Activated T-cell treated with anti-CD3 and anti-CD28 coated beads, Interleukin-2, amount 50 U/mL, for 24 hours (primary cell): ENCODE data around the gene FBXO27.

Experiments
- DNase-seq: peaks from one replicate; pipeline ENCODE4 v3.0.0-alpha.2; 2020
- H3K27ac Mint-ChIP-seq: 2 replicates; pipeline ENCODE4 v1.8.0; 2020; ENCODE audit warnings: mild to moderate bottlenecking, mixed read lengths
- H3K27me3 Mint-ChIP-seq: 2 replicates; pipeline ENCODE4 v1.8.0; 2020; ENCODE audit warnings: mixed read lengths
- H3K36me3 Mint-ChIP-seq: 2 replicates; pipeline ENCODE4 v1.8.0; 2020; ENCODE audit warnings: low read depth, mixed read lengths
- H3K4me1 Mint-ChIP-seq: 2 replicates; pipeline ENCODE4 v1.8.0; 2020; ENCODE audit warnings: low read depth, mixed read lengths
- H3K4me3 Mint-ChIP-seq: 2 replicates; pipeline ENCODE4 v1.8.0; 2020; ENCODE audit warnings: mild to moderate bottlenecking, moderate library complexity, mixed read lengths
- H3K9me3 Mint-ChIP-seq: 2 replicates; pipeline ENCODE4 v1.8.0; 2020; ENCODE audit warnings: mixed read lengths

FBXO27 gene

GRCh38 chr19:38985262-38985661 is 47.1 kb downstream of the FBXO27 start:
- no peak overlapping the region for H3K4me3 Mint-ChIP-seq
- H3K27me3 Mint-ChIP-seq: peaks cover 17% of the 10 kb centered on the region
- H3K36me3 Mint-ChIP-seq: no peaks in the 10 kb centered on the region
- peaks cover 2% of the 10 kb centered on the region for H3K9me3 Mint-ChIP-seq
- no peak overlapping the region for H3K27ac Mint-ChIP-seq
- no peak for DNase-seq
- H3K4me1 Mint-ChIP-seq: no peaks in the 10 kb centered on the region

GRCh38 chr19:38980583-38981374 is 51.6 kb downstream of the FBXO27 start:
- Mint-ChIP-seq H3K27ac (no peak overlapping the region), H3K36me3 (no peaks in the 10 kb centered on the region), H3K4me1 (peaks cover 26% of the 10 kb centered on the region)

GRCh38 chr19:38979812-38980211 is 52.5 kb downstream of the FBXO27 start:
- Mint-ChIP-seq H3K27me3 (peaks cover 33% of the 10 kb centered on the region), H3K4me3 (no peak overlapping the region), H3K4me1 (peaks cover 30% of the 10 kb centered on the region), H3K9me3 (no peaks in the 10 kb centered on the region), H3K27ac (no peak overlapping the region), H3K36me3 (no peaks in the 10 kb centered on the region)
- DNase-seq: no peak

More at GRCh38 chr19:38980583-38981374, 51.6 kb downstream of the FBXO27 start:
- DNase-seq: no peak
- H3K9me3 Mint-ChIP-seq: peaks cover 2% of the 10 kb centered on the region
- peaks cover 33% of the 10 kb centered on the region for H3K27me3 Mint-ChIP-seq
- no peak overlapping the region for H3K4me3 Mint-ChIP-seq

- Mint-ChIP-seq H3K4me3 (no peak overlapping the region), H3K27ac (peak overlapping the region; percentile 31), H3K9me3 (no peaks in the 10 kb centered on the region)
Measured at GRCh38 chr19:38978326-38978689, 54.0 kb downstream of the FBXO27 start.

GRCh38 chr19:38977445-38978325 is 54.7 kb downstream of the FBXO27 start:
- peaks cover 31% of the 10 kb centered on the region for H3K4me1 Mint-ChIP-seq
- peak; percentile 50 for DNase-seq
- H3K27ac Mint-ChIP-seq: peak overlapping the region; percentile 31
- peaks cover 36% of the 10 kb centered on the region for H3K27me3 Mint-ChIP-seq
- no peaks in the 10 kb centered on the region for H3K36me3 Mint-ChIP-seq
- no peaks in the 10 kb centered on the region for H3K9me3 Mint-ChIP-seq
- no peak overlapping the region for H3K4me3 Mint-ChIP-seq

More at GRCh38 chr19:38978326-38978689, 54.0 kb downstream of the FBXO27 start:
- Mint-ChIP-seq H3K27me3 (peaks cover 36% of the 10 kb centered on the region), H3K4me1 (peaks cover 31% of the 10 kb centered on the region), H3K36me3 (no peaks in the 10 kb centered on the region)
- no peak for DNase-seq

GRCh38 chr19:38975861-38976271 is 56.5 kb downstream of the FBXO27 start:
- Mint-ChIP-seq H3K27ac (no peak overlapping the region), H3K4me3 (peak overlapping the region; percentile 53), H3K27me3 (peaks cover 34% of the 10 kb centered on the region), H3K9me3 (no peaks in the 10 kb centered on the region), H3K36me3 (no peaks in the 10 kb centered on the region), H3K4me1 (peaks cover 31% of the 10 kb centered on the region)
- no peak for DNase-seq

GRCh38 chr19:38975214-38975860 is 57.0 kb downstream of the FBXO27 start, which contains the start of gene FBXO17:
FBXO17 (minus strand) TSS chr19:38975742; CDS start chr19:38950319, 25,423 bp downstream.
- peaks cover 36% of the 10 kb centered on the region for H3K27me3 Mint-ChIP-seq
- no peaks in the 10 kb centered on the region for H3K9me3 Mint-ChIP-seq
- peak within 1 kb of the TSS; percentile 53 for H3K4me3 Mint-ChIP-seq
- H3K36me3 Mint-ChIP-seq: no peaks in the 10 kb centered on the region
- H3K4me1 Mint-ChIP-seq: peaks cover 31% of the 10 kb centered on the region
- DNase-seq: no peak
- no peak within 1 kb of the TSS for H3K27ac Mint-ChIP-seq

GRCh38 chr19:38974624-38975213 is 57.6 kb downstream of the FBXO27 start:
- H3K27ac Mint-ChIP-seq: no peak overlapping the region
- peaks cover 36% of the 10 kb centered on the region for H3K27me3 Mint-ChIP-seq
- no peaks in the 10 kb centered on the region for H3K36me3 Mint-ChIP-seq
- DNase-seq: no peak
- peaks cover 31% of the 10 kb centered on the region for H3K4me1 Mint-ChIP-seq
- no peaks in the 10 kb centered on the region for H3K9me3 Mint-ChIP-seq
- H3K4me3 Mint-ChIP-seq: no peak overlapping the region
